HG03460 (cell line): Measurements from ENCODE around the gene DMBX1.

ENCODE experiments used
- ATAC-seq: cut with Tn5 transposase; IDR thresholded peaks from one replicate; pipeline ENCODE4 v1.9.1; 2021; ENCODE audit not compliant: unreplicated experiment

DMBX1 gene

GRCh38 chr1:46523496-46524353, 34.1 kb downstream of the DMBX1 start:
- no peak for ATAC-seq

GRCh38 chr1:46524843-46525242, 35.2 kb downstream of the DMBX1 start:
- no peak for ATAC-seq

- no peak for ATAC-seq
These were observed 35.8 kb downstream of the DMBX1 start for GRCh38 chr1:46525253-46525983.

GRCh38 chr1:46526013-46526690, 36.5 kb downstream of the DMBX1 start:
- no peak for ATAC-seq

- no peak for ATAC-seq
These were observed 37.2 kb downstream of the DMBX1 start for GRCh38 chr1:46526691-46527291.

GRCh38 chr1:46527474-46528296, 38.0 kb downstream of the DMBX1 start:
- ATAC-seq: peak; percentile 46

- ATAC-seq: no peak
These were observed 38.8 kb downstream of the DMBX1 start for GRCh38 chr1:46528297-46528955.

GRCh38 chr1:46529031-46529630, 39.5 kb downstream of the DMBX1 start:
- no peak for ATAC-seq

- no peak for ATAC-seq
These were observed 40.7 kb downstream of the DMBX1 start for GRCh38 chr1:46530311-46530710.

- ATAC-seq: no peak
These were observed 41.3 kb downstream of the DMBX1 start for GRCh38 chr1:46530791-46531409.

GRCh38 chr1:46532095-46532494, 42.5 kb downstream of the DMBX1 start:
- ATAC-seq: no peak

- ATAC-seq: peak; percentile 50
These were observed 43.0 kb downstream of the DMBX1 start for GRCh38 chr1:46532498-46533178.

GRCh38 chr1:46533179-46533864, 43.7 kb downstream of the DMBX1 start:
- peak; percentile 13 for ATAC-seq

GRCh38 chr1:46535063-46535462, 45.4 kb downstream of the DMBX1 start:
- ATAC-seq: no peak

- no peak for ATAC-seq
These were observed 46.9 kb downstream of the DMBX1 start for GRCh38 chr1:46536527-46536926.

GRCh38 chr1:46537651-46538050, 48.0 kb downstream of the DMBX1 start:
- ATAC-seq: no peak

GRCh38 chr1:46538147-46538546, 48.5 kb downstream of the DMBX1 start:
- no peak for ATAC-seq
